Esophagus squamous epithelium (tissue), 5 donors: ENCODE data around the gene HEBP1. TPM values are rescaled to one million over a fixed set of nuclear protein-coding genes. Genes with fewer than 3 reads are reported as not detected.
A peak's percentile ranks its signal among the peaks of the same experiment; 100 is the strongest.

ENCODE experiments used
- DNase-seq: peaks from one replicate; lab custom pipeline; 2025; lab: John Stamatoyannopoulos, UW
- H3K27ac ChIP-seq, 4 donors: fragments of 200-600 bp; sonication (generic); one replicate each; pipeline ENCODE4 v1.5.1; 2016 to 2019; ENCODE audit warnings: mild to moderate bottlenecking in 1 of 4
- H3K27me3 ChIP-seq, 4 donors: fragments of 200-600 bp; sonication (generic); 1 replicate in 3 of 4; 2 replicates in 1 of 4; pipeline versions ENCODE4 v1.5.1 to v1.6.0; 2017 to 2021; ENCODE audit warnings: antibody characterized with exemption in 1 of 4
- H3K36me3 ChIP-seq, 3 donors: fragments of 200-600 bp; sonication (generic); one replicate each; pipeline ENCODE4 v1.5.1; 2016 to 2019
- H3K4me1 ChIP-seq, 3 donors: fragments of 200-600 bp; sonication (generic); one replicate each; pipeline ENCODE4 v1.5.1; 2017 to 2019
- H3K4me3 ChIP-seq, 4 donors: fragments of 200-600 bp; sonication (generic); 1 replicate in 3 of 4; 2 replicates in 1 of 4; pipeline ENCODE4 v1.5.1; 2016 to 2019; ENCODE audit warnings: mild to moderate bottlenecking in 2 of 4, moderate library complexity in 1 of 4
- H3K9me3 ChIP-seq, 3 donors: fragments of 200-600 bp; sonication (generic); one replicate each; pipeline ENCODE4 v1.5.1; 2016 to 2019
- POLR2A ChIP-seq, 4 donors: fragments of 450-650 bp; IDR thresholded peaks; one replicate each; pipeline ENCODE4 v1.6.1; 2017; ENCODE audit warnings: antibody characterized with exemption in 4 of 4, mild to moderate bottlenecking in 4 of 4, moderate library complexity in 3 of 4
- WGBS, 2 donors: methylation state at CpG; one replicate each; pipeline ENCODE4 v1.1.5; 2018; 5-methylcytosine and 5-hydroxymethylcytosine counted together
- intact Hi-C: fragments of 100-400 bp; cut with DNase I; formaldehyde crosslinking; loops from one replicate; pipeline ENCODE4 v1.15.0; 2022
- small RNA-seq, 4 donors: library from RNA; depleted of rRNA; stranded (forward); fragments of <200 nt; gene quantifications; one replicate each; pipeline ENCODE3, GENCODE V24; 2016
- total RNA-seq, 4 donors: library from RNA; depleted of rRNA; stranded (reverse); fragments of >200 nt; gene quantifications; one replicate each; pipeline ENCODE4 v1.1.0, GENCODE V29; 2016
- TF ChIP-seq, protein P1 (sequence below), 6 experiments: fragments of 450-650 bp in 4 of 6; fragments of 200-600 bp in 2 of 6; sonication (generic) in 2 of 6; IDR thresholded peaks; one replicate each; pipeline ENCODE4 v1.5.1; 2016 to 2019; ENCODE audit warnings: antibody characterized with exemption in 6 of 6, mild to moderate bottlenecking in 4 of 6, moderate library complexity in 4 of 6
- donor health status: DM: yes; HTN: yes; CAD: no.

The HEBP1 gene
- total RNA-seq, 4 donors from 2014 or later: 17.0 to 50.9 (median 23.9) TPM

DNA sequence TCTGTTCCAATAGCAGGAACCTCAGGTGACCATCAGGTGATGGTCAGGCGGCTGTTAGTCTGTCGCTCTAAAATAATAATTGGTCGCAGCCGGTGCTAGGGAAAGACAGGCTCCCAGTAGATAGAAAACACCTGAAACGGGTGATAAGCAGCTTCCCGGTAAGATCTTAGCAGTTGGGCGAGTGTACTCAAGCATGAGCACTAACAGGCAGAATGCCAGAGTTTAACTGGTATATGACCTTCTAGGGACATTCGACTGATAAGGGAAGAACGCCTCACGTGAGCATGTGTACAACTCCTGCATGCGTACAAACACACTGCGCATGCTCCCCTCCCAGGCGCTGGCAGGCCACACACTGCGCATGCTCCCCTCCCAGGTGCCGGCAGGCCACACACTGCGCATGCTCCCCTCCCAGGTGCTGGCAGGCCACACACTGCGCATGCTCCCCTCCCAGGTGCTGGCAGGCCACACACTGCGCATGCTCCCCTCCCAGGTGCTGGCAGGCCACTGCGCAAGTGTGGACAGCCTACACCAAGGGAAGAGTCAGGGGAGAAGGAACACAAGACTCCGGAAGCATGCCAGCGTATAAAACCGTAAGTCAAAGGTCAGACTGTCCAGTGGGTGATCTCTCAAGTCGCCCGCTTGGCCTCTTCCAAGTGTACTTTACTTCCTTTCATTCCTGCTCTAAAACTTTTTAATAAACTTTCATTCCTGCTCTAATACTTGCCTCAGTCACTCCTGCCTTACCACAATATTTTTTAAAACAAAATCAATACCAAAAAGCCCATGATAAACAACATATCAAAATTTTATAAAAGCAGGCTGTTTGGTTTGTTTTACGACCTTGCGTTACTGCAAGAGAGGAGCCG is 72.6 kb downstream of the HEBP1 start:
- Histone ChIP-seq H3K9me3 (no peaks in the 10 kb centered on the region), H3K4me3 (peak overlapping the region; percentile 34 to 64 (median 40)), H3K27me3 (no peaks in the 10 kb centered on the region), H3K27ac (peak overlapping the region in 3 of 4 donors; percentile 48 to 76 (median 57)), H3K36me3 (peaks cover 0 to 6% (median 0%) of the 10 kb centered on the region in 3 donors), H3K4me1 (peaks cover 0 to 18% (median 11%) of the 10 kb centered on the region in 3 donors)
- WGBS, 2 donors: 14 to 37% methylated on average over 11 to 13 of the region's 27 CpGs
- TF ChIP-seq, protein P1, sequence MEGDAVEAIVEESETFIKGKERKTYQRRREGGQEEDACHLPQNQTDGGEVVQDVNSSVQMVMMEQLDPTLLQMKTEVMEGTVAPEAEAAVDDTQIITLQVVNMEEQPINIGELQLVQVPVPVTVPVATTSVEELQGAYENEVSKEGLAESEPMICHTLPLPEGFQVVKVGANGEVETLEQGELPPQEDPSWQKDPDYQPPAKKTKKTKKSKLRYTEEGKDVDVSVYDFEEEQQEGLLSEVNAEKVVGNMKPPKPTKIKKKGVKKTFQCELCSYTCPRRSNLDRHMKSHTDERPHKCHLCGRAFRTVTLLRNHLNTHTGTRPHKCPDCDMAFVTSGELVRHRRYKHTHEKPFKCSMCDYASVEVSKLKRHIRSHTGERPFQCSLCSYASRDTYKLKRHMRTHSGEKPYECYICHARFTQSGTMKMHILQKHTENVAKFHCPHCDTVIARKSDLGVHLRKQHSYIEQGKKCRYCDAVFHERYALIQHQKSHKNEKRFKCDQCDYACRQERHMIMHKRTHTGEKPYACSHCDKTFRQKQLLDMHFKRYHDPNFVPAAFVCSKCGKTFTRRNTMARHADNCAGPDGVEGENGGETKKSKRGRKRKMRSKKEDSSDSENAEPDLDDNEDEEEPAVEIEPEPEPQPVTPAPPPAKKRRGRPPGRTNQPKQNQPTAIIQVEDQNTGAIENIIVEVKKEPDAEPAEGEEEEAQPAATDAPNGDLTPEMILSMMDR (IDR thresholded peaks at IDR 0.05): no peak
- peak in 1 of 4 donors; percentile 43 for TF ChIP-seq POLR2A (IDR thresholded peaks at IDR 0.05)
- DNase-seq: no peak
- intact Hi-C loops: no loop called here

DNA sequence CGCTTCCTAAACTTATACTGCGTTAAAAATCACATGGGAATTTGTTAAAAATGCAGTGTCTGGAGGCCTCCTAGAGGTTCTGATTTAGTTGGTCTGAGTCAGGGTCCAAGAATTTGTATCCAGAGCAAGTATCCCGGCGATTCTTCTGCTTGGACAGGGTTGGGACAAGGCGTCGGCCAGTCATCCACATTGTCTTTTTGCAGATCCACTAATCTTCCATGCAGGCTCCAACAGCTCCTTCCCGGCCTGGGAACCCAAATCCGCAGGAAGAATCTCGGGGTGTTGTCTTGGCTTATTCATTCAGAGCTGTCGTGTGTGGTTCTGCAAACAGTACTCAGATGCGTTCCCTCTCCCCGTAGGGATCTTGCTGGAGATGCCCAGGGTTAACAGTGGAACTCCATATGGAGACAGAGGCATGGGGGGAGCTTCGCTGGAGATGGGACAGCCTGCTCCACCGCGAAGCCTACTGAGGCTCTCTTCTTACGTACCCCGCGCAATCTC is 73.4 kb downstream of the HEBP1 start:
- Histone ChIP-seq H3K4me1 (peaks cover 0 to 18% (median 11%) of the 10 kb centered on the region in 3 donors), H3K27me3 (no peaks in the 10 kb centered on the region), H3K9me3 (no peaks in the 10 kb centered on the region), H3K4me3 (no peak overlapping the region), H3K36me3 (peaks cover 0 to 6% (median 0%) of the 10 kb centered on the region in 3 donors), H3K27ac (peak overlapping the region in 1 of 4 donors; percentile 76)
- no peak for DNase-seq
- intact Hi-C loops: no loop called here
- WGBS, 2 donors: 54 to 70% methylated on average over 13 to 14 of the region's 18 CpGs
- TF ChIP-seq, protein P1 (IDR thresholded peaks at IDR 0.05): no peak
- TF ChIP-seq POLR2A (IDR thresholded peaks at IDR 0.05): no peak

DNA sequence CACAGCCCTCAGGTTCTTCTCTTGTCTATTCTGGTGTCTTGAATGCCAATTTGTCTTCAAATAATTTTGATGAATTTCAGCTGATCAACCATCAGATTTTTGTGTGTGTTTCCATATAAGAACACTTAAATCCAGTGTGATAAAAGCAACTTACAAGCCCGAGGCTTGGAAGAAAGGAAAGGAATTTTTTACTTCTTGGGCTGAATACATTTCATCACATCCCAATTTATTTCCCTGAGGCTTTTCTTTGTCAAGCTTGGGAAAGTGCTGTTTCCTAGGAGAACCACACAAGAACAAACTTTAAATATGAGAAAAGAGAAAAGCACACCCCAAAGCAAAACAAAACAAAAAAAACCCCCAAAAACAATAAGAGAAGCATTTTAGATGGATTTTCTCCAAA is 74.7 kb downstream of the HEBP1 start:
- peaks cover 0 to 18% (median 11%) of the 10 kb centered on the region in 3 donors for H3K4me1 ChIP-seq
- intact Hi-C loops: no loop called here
- no peaks in the 10 kb centered on the region for H3K27me3 ChIP-seq
- no peak for DNase-seq
- no peak overlapping the region for H3K27ac ChIP-seq
- 0 to 26% methylated on average over 1 of the region's 1 CpG for WGBS, 2 donors
- no peak for TF ChIP-seq POLR2A (IDR thresholded peaks at IDR 0.05)
- TF ChIP-seq, protein P1 (IDR thresholded peaks at IDR 0.05): no peak
- H3K9me3 ChIP-seq: no peaks in the 10 kb centered on the region
- peaks cover 0 to 6% (median 0%) of the 10 kb centered on the region in 3 donors for H3K36me3 ChIP-seq
- H3K4me3 ChIP-seq: no peak overlapping the region

Small RNA genes lying within 50 kb of the gene (small RNA-seq; reads per million reads assigned to genes)
- 0 to 0.27 (median 0.12) reads per million in 4 donors for gene RF00604

Other genes with a start within 250 kb of the HEBP1 start
- gene APOLD1, start 214.6 kb downstream of the HEBP1 start, total RNA-seq: 10 to 100 TPM in 1 of 4 donors, 1 to 10 TPM in 3; 2.5 to 14.1 (median 6.8) TPM
- gene DDX47, start 186.9 kb downstream of the HEBP1 start, total RNA-seq: 10 to 100 TPM; 40.6 to 67.9 (median 55.3) TPM
- gene GPRC5A, start 108.7 kb downstream of the HEBP1 start, total RNA-seq: 10 to 100 TPM in 1 of 4 donors, 1 to 10 TPM in 3; 3.9 to 18.5 (median 8.5) TPM
- under 1 TPM in 1 of 4 donors, not detected in 3; 0.95 TPM for gene GPRC5D, start 48.1 kb downstream of the HEBP1 start, total RNA-seq
- 1 to 10 TPM; 3.1 to 8.0 (median 3.9) TPM for gene FAM234B, start 44.1 kb upstream of the HEBP1 start, total RNA-seq
- gene GSG1, start 103.4 kb upstream of the HEBP1 start, total RNA-seq: not detected
- 1,000 to 10,000 TPM; 2,742 to 8,541 (median 3,206) TPM for gene EMP1, start 196.5 kb upstream of the HEBP1 start, total RNA-seq